Transverse colon (tissue), 4 donors: ENCODE results near the gene PCID2. TPM values are rescaled to one million over a fixed set of nuclear protein-coding genes. Genes with fewer than 3 reads are reported as not detected.
"Not testable (repeated sequence)": the region's sequence is repeated elsewhere in the genome, so short reads cannot be mapped to it uniquely, and the experiment has no call there.

Experiments used
- DNase-seq: peaks from one replicate; pipeline ENCODE4 v3.0.0-alpha.2; 2019
- H3K27ac ChIP-seq, 4 donors: fragments of 200-600 bp; sonication (generic); 2 replicates each; pipeline ENCODE4 v1.5.1; 2016 to 2018; ENCODE audit warnings: inconsistent platforms in 4 of 4
- H3K27me3 ChIP-seq: fragments of 200-600 bp; sonication (generic); 2 replicates; pipeline ENCODE4 v1.5.1; 2017; ENCODE audit warnings: inconsistent platforms
- H3K36me3 ChIP-seq, 4 donors: fragments of 200-600 bp; sonication (generic); 2 replicates each; pipeline ENCODE4 v1.5.1; 2017 to 2019; ENCODE audit warnings: inconsistent platforms in 4 of 4
- H3K4me1 ChIP-seq, 4 donors: fragments of 200-600 bp; sonication (generic); 2 replicates each; pipeline ENCODE4 v1.5.1; 2017 to 2020; ENCODE audit warnings: inconsistent platforms in 4 of 4
- H3K4me3 ChIP-seq, 4 donors: fragments of 200-600 bp; sonication (generic); 1 replicate in 1 of 4; 2 replicates in 3 of 4; pipeline versions ENCODE4 v1.5.1 to v1.6.1; 2017 to 2019; ENCODE audit warnings: inconsistent platforms in 4 of 4
- H3K9me3 ChIP-seq, 2 donors: fragments of 200-600 bp; sonication (generic); 2 replicates each; pipeline ENCODE4 v1.5.1; 2017 to 2019; ENCODE audit warnings: inconsistent platforms in 2 of 2
- EP300 ChIP-seq: sonication (generic); formaldehyde crosslinking; IDR thresholded peaks from one replicate; pipeline ENCODE4 v1.6.1; 2017; ENCODE audit warnings: antibody characterized with exemption, low read depth
- POLR2A ChIP-seq: fragments of 450-650 bp; IDR thresholded peaks from one replicate; pipeline ENCODE4 v1.6.1; 2016; ENCODE audit warnings: antibody characterized with exemption, mild to moderate bottlenecking, moderate library complexity
- POLR2AphosphoS5 ChIP-seq, 3 donors: sonication (generic); formaldehyde crosslinking; IDR thresholded peaks; one replicate each; pipeline ENCODE4 v1.6.1; 2016; ENCODE audit warnings: antibody characterized with exemption in 3 of 3
- WGBS, 2 donors: methylation state at CpG; one replicate each; pipeline ENCODE4 v1.1.5; 2018; ENCODE audit warnings: low coverage in 1 of 2; 5-methylcytosine and 5-hydroxymethylcytosine counted together
- in situ Hi-C, 4 donors: fragments of 200-750 bp; cut with MboI; loops; one replicate each; pipeline versions ENCODE4 v1.15.0 to v1.15.1; 2017; ENCODE audit warnings: low sequenced_read_pairs in 3 of 4, low pct_ligation_motif_present in 1 of 4, low pct_unique_long_range_greater_than_20kb in 1 of 4
- intact Hi-C: fragments of 100-400 bp; cut with DNase I; formaldehyde crosslinking; loops from one replicate; pipeline ENCODE4 v1.15.1; 2023; ENCODE audit warnings: low total_unique reads
- total RNA-seq, 4 donors: library from RNA; depleted of rRNA; stranded (reverse); fragments of >200 nt; gene quantifications; one replicate each; pipeline ENCODE4 v1.1.0, GENCODE V29; 2016
- TF ChIP-seq, protein P1 (sequence below), 5 experiments: fragments of 200-600 bp in 3 of 5; fragments of 450-650 bp in 2 of 5; sonication (generic) in 3 of 5; IDR thresholded peaks; 1 replicate in 2 of 5; 2 replicates in 3 of 5; pipeline ENCODE4 v1.5.1; 2016 to 2017; ENCODE audit warnings: antibody characterized with exemption in 5 of 5, inconsistent platforms in 3 of 5, mild to moderate bottlenecking in 2 of 5, moderate library complexity in 1 of 5

Gene PCID2
- total RNA-seq, 4 donors from 2014 or later, result 13.1 to 87.6 (median 41.3) TPM

DNA sequence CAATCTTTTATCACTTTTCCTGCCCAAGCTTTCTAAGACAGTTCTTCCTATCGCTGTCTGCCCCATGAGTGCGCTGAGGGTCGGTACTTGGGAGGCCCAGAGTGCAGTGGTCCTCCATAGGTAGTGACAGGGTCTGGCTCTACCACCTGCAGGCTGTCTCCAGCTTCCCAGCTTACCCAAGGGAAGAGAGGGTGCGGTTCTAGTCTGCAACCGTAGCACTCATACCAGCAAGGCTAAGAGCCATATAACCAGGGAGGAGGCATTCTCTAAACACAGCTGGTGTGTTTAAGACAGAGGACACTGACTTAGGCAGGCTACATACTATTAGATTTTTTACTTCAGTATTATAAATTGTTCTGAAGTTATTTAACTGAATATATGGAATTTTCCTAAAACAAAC lies 41.8 kb downstream of the PCID2 start:
- H3K27me3 ChIP-seq, result peaks cover 15% of the 10 kb centered on the region
- H3K4me1 ChIP-seq, result peaks cover 0 to 17% (median 8%) of the 10 kb centered on the region in 4 donors
- no peaks in the 10 kb centered on the region for H3K36me3 ChIP-seq
- in situ Hi-C loops (no loop called here), intact Hi-C loops (no loop called here)
- 37% methylated on average over 5 of the region's 5 CpGs; no CpG with 5 or more reads in 1 of the 2 donors for WGBS, 2 donors
- H3K27ac ChIP-seq, result peak overlapping the region in 2 of 4 donors; percentile 11 to 20
- H3K4me3 ChIP-seq, result no peak overlapping the region
- peak; percentile 46 for DNase-seq
- TF ChIP-seq POLR2AphosphoS5 (IDR thresholded peaks at IDR 0.05) (no peak), POLR2A (no peak), EP300 (no peak)
- TF ChIP-seq, protein P1, sequence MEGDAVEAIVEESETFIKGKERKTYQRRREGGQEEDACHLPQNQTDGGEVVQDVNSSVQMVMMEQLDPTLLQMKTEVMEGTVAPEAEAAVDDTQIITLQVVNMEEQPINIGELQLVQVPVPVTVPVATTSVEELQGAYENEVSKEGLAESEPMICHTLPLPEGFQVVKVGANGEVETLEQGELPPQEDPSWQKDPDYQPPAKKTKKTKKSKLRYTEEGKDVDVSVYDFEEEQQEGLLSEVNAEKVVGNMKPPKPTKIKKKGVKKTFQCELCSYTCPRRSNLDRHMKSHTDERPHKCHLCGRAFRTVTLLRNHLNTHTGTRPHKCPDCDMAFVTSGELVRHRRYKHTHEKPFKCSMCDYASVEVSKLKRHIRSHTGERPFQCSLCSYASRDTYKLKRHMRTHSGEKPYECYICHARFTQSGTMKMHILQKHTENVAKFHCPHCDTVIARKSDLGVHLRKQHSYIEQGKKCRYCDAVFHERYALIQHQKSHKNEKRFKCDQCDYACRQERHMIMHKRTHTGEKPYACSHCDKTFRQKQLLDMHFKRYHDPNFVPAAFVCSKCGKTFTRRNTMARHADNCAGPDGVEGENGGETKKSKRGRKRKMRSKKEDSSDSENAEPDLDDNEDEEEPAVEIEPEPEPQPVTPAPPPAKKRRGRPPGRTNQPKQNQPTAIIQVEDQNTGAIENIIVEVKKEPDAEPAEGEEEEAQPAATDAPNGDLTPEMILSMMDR (IDR thresholded peaks at IDR 0.05), result no peak
- no peaks in the 10 kb centered on the region for H3K9me3 ChIP-seq

DNA sequence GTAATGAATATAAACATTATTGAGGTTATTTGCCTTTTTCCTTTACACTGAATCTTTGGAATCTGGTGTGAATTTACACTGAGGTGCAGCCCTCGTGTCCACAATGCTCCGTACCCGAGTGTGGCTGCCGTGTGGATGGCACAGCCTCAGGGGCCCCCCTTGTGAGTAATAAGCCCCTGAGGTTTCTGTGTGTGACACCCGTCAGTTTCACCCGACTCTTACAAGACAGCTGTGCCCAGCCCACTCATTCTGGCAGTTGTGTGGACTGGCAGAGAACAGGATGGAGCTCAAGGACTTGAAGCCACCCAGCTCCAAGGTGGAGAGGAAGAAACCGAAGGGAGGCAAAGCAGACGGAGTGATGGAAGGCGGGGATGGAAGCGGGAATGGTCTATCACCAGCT lies 42.2 kb downstream of the PCID2 start:
- intact Hi-C loops (no loop called here), in situ Hi-C loops (no loop called here)
- no peak overlapping the region for H3K4me3 ChIP-seq
- no peaks in the 10 kb centered on the region for H3K36me3 ChIP-seq
- peaks cover 0 to 17% (median 8%) of the 10 kb centered on the region in 4 donors for H3K4me1 ChIP-seq
- no peaks in the 10 kb centered on the region for H3K9me3 ChIP-seq
- H3K27me3 ChIP-seq, result peaks cover 19% of the 10 kb centered on the region
- no peak for TF ChIP-seq POLR2A
- TF ChIP-seq EP300, result no peak
- TF ChIP-seq POLR2AphosphoS5 (IDR thresholded peaks at IDR 0.05), result no peak
- TF ChIP-seq, protein P1 (IDR thresholded peaks at IDR 0.05), result no peak
- no peak for DNase-seq
- WGBS, 2 donors, result 86% methylated on average over 10 of the region's 10 CpGs; no CpG with 5 or more reads in 1 of the 2 donors
- no peak overlapping the region for H3K27ac ChIP-seq

DNA sequence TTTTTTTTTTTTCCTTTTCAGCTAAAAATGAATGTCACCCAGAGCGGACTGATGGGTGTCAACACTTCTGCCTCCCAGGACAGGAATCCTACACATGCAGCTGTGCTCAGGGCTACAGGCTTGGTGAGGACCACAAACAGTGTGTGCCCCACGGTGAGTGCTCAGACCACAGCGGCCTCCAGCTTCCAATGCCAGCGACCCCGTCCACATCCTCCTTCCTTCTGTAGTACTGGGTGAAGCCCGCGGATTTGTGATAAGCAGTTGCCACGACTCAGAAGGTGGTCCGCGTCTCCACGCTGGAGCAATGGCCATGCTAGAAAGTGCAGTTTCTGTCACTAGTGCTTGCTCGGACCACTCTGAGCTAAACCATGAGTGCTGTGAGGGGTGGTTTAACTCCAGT lies 44.0 kb downstream of the PCID2 start:
- TF ChIP-seq POLR2A, result no peak
- no peak for TF ChIP-seq EP300
- TF ChIP-seq POLR2AphosphoS5 (IDR thresholded peaks at IDR 0.05), result no peak
- TF ChIP-seq, protein P1 (IDR thresholded peaks at IDR 0.05), result no peak
- H3K36me3 ChIP-seq, result no peaks in the 10 kb centered on the region
- peaks cover 0 to 11% (median 2%) of the 10 kb centered on the region in 4 donors for H3K4me1 ChIP-seq
- intact Hi-C loops, result no loop called here
- no peaks in the 10 kb centered on the region for H3K9me3 ChIP-seq
- no peak for DNase-seq
- in situ Hi-C loops, result no loop called here
- H3K4me3 ChIP-seq, result no peak overlapping the region
- 50% methylated on average over 12 of the region's 12 CpGs; no CpG with 5 or more reads in 1 of the 2 donors for WGBS, 2 donors
- H3K27ac ChIP-seq, result no peak overlapping the region
- peaks cover 24% of the 10 kb centered on the region for H3K27me3 ChIP-seq

DNA sequence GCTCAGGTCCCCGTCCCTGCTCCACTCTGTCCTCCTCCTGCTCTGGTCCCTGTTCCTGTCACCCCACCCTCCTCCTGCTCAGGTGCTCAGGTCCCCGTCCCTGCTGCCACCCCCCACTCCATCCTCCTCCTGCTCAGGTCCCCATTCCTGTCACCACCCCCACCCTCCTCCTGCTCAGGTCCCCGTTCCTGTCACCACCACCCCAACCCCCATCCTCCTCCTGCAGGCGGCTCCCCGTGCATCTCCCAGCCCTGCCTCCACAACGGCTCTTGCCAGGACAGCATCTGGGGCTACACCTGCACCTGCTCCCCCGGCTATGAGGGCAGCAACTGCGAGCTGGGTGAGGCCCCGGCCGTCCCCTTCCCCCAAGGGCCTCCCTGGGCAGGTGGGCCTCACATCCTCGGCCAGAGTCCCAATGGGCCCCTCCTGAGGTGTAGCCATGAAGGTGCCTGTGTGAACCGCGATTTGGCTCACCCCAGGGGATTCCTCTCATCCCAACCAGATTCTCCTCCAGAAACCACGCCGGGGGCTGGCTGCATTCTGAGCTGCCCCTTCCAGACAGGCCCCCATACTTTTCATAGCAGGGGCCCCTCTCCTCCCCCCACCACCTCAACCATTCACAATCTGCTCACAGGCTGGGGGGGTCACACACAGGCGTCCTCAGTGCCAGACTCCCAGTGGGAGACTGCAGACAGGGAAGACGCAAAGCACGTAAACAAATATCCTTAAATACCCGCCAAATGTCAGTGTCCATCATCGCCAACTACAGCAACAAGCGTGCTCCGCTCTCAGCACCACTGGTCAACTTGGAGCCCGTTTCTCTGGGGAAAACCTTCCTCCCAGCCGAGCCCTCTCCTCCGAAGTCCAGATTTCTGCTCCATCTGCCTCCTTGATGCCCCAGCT lies 45.4 kb downstream of the PCID2 start:
- intact Hi-C loops (no loop called here), in situ Hi-C loops (no loop called here)
- WGBS, 2 donors, result 0 to 39% methylated on average over 1 to 20 of the region's 25 CpGs
- no peak for DNase-seq
- TF ChIP-seq, protein P1 (IDR thresholded peaks at IDR 0.05), result no peak
- no peak for TF ChIP-seq POLR2A
- TF ChIP-seq EP300, result no peak
- no peak for TF ChIP-seq POLR2AphosphoS5 (IDR thresholded peaks at IDR 0.05)
- peaks cover 0 to 11% (median 2%) of the 10 kb centered on the region in 4 donors for H3K4me1 ChIP-seq
- no peaks in the 10 kb centered on the region for H3K36me3 ChIP-seq
- H3K4me3 ChIP-seq, result no peak overlapping the region
- H3K9me3 ChIP-seq, result no peaks in the 10 kb centered on the region
- H3K27ac ChIP-seq, result no peak overlapping the region
- peaks cover 24% of the 10 kb centered on the region for H3K27me3 ChIP-seq

DNA sequence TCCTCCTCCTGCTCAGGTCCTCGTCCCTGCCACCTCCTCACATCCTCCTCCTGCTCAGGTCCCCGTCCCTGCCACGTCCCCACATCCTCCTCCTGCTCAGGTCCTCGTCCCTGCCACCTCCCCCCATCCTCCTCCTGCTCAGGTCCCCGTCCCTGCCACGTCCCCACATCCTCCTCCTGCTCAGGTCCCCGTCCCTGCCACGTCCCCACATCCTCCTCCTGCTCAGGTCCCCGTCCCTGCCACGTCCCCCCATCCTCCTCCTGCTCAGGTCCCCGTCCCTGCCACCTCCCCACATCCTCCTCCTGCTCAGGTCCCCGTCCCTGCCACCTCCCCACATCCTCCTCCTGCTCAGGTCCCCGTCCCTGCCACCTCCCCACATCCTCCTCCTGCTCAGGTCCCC lies 46.5 kb downstream of the PCID2 start:
- H3K9me3 ChIP-seq, H3K4me3 ChIP-seq, DNase-seq, in situ Hi-C loops, H3K4me1 ChIP-seq, H3K36me3 ChIP-seq, intact Hi-C loops, H3K27ac ChIP-seq: not testable (repeated sequence)
- WGBS, 2 donors, result 43% methylated on average over 4 of the region's 13 CpGs; no CpG with 5 or more reads in 1 of the 2 donors
- H3K27me3 ChIP-seq, result peaks cover 24% of the 10 kb centered on the region
